ENCODE measurements around the gene SLC6A3. TPM values are rescaled to one million over a fixed set of nuclear protein-coding genes. Genes with fewer than 3 reads are reported as not detected.

Gene SLC6A3
- total and polyA plus RNA-seq, 2 donors (not counting 1 experiment from before 2014, with no cell fraction given) = 0.01 to 0.15 TPM

DNA sequence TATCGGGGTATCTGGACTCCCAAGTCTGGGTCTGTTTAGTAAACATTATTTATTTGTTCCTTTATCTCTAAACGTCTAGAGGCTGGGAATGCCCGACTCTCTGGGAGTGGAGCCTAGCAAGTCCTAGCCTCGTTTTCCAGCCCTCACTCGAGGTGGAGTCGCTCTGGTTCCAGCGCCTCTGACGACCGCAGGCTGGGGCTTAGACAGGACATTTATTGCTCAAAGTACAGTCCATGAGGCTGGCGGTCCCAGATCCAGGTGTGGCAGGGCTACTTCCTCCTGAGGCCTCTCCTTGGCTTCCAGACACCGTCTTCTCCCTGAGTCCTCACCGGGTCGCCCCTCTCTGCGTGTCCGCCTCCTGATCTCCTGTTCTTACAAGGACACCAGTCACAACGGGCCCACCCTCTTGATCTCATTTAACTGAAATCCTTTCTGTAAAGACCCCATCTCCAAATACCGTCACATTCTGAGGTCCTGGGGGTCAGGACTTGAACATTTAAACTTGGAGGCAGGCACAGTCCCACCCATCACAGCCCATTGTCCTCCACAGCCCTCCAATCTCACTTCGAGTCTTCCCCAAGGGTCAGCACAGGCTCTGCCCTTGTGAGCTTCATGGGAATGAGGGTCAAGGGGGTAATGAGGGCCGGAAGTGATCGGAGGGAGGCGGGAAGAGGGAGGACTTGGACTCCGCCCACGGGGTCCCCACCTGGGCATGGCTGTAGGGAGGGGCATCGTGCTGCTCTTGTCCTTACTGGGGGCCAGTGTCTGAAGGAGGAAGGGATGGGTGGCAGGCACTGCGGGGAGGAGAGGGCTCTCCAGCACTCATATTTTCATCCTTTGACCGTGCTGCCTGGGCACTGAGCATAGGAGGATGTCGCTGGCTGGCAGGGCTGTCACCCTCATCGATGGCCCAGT is 88.1 kb downstream of the SLC6A3 start:
- intact Hi-C loops (cut with micrococcal nuclease) = no loop called here
- Mint-ChIP-seq H3K27ac (no peak overlapping the region), H3K27me3 (peaks cover 3% of the 10 kb centered on the region), H3K9me3 (ENCODE audit: insufficient read depth) (no peaks in the 10 kb centered on the region), H3K4me3 (no peak overlapping the region), H3K4me1 (peaks cover 3% of the 10 kb centered on the region)
- Histone ChIP-seq H3K4me2 (replicated peaks; ENCODE audit: low read depth, low read length, poor library complexity, severe bottlenecking) (no peak overlapping the region), H3K9ac (ENCODE audit: low read length) (no peak overlapping the region), H4K20me1 (ENCODE audit: control insufficient read depth, insufficient read depth, low read length, poor library complexity, severe bottlenecking) (no peaks in the 10 kb centered on the region), H3K9me3 (ENCODE audit: control extremely low read depth in 1 of 3, control insufficient read depth in 2 of 3, insufficient read depth in 1 of 3, low read length in 2 of 3) (peaks cover 0 to 5% (median 0%) of the 10 kb centered on the region in 3 donors), H3K27ac (ENCODE audit: low read length in 2 of 2) (no peak overlapping the region), H2AFZ (ENCODE audit: insufficient read depth, low read depth, low read length, poor library complexity, severe bottlenecking) (no peak overlapping the region), H3K4me1 (ENCODE audit: control insufficient read depth in 2 of 2, insufficient read depth in 2 of 2, low read length in 2 of 2) (peaks cover 0 to 7% of the 10 kb centered on the region in 2 donors), H3K36me3 (replicated peaks in 1 of 2; ENCODE audit: control extremely low read depth in 1 of 2, control insufficient read depth in 1 of 2, extremely low read depth in 1 of 2, insufficient read depth in 2 of 2, low read length in 1 of 2) (no peaks in the 10 kb centered on the region), H3K4me3 (ENCODE audit: control extremely low read depth in 1 of 5, extremely low read depth in 1 of 5, insufficient read depth in 1 of 5, low read depth in 2 of 5, low read length in 4 of 5) (no peak overlapping the region), H3K79me2 (ENCODE audit: control insufficient read depth, insufficient read depth, low read length) (no peaks in the 10 kb centered on the region), H3K27me3 (replicated peaks in 1 of 4; ENCODE audit: control extremely low read depth in 1 of 4, control insufficient read depth in 3 of 4, insufficient read depth in 4 of 4, low read length in 3 of 4) (peaks cover 0 to 13% (median 2%) of the 10 kb centered on the region in 4 experiments)
- ChIA-PET POLR2A (no interaction called here), CTCF (no interaction called here)
- no peak for ATAC-seq (ENCODE audit: low read depth)
- 85% methylated on average over 23 of the region's 28 CpGs for WGBS (ENCODE audit: insufficient coverage)
- TF ChIP-seq, protein P1, sequence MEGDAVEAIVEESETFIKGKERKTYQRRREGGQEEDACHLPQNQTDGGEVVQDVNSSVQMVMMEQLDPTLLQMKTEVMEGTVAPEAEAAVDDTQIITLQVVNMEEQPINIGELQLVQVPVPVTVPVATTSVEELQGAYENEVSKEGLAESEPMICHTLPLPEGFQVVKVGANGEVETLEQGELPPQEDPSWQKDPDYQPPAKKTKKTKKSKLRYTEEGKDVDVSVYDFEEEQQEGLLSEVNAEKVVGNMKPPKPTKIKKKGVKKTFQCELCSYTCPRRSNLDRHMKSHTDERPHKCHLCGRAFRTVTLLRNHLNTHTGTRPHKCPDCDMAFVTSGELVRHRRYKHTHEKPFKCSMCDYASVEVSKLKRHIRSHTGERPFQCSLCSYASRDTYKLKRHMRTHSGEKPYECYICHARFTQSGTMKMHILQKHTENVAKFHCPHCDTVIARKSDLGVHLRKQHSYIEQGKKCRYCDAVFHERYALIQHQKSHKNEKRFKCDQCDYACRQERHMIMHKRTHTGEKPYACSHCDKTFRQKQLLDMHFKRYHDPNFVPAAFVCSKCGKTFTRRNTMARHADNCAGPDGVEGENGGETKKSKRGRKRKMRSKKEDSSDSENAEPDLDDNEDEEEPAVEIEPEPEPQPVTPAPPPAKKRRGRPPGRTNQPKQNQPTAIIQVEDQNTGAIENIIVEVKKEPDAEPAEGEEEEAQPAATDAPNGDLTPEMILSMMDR (IDR thresholded peaks at IDR 0.05) = no peak
- no peak for TF ChIP-seq EZH2 (IDR thresholded peaks at IDR 0.05; ENCODE audit: borderline replicate concordance, insufficient read depth, low read depth, low read length, poor library complexity, severe bottlenecking)
- no peak for DNase-seq

DNA sequence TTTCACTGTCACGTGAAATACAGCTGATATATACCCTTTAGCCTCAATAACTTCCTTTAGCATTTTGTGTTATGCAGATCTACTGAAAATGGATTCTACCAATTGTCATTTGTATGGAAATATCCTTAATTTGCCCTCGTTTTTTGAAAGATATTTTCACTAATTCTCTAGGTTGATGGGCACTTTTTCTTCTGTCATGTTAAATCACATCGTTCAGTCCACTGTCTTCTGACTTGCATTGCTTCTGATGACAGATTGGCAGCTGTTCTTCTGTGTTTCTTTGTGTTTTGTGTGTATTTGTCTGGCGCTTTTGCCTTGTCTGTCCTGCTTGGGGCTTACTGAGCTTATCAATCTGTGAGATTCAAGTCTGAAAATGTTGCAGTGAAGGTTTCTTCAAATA is 90.7 kb downstream of the SLC6A3 start:
- Histone ChIP-seq H3K4me2 (replicated peaks; ENCODE audit: low read depth, low read length, poor library complexity, severe bottlenecking) (no peak overlapping the region), H2AFZ (ENCODE audit: insufficient read depth, low read depth, low read length, poor library complexity, severe bottlenecking) (no peak overlapping the region), H3K9ac (ENCODE audit: low read length) (no peak overlapping the region), H3K36me3 (replicated peaks in 1 of 2; ENCODE audit: control extremely low read depth in 1 of 2, control insufficient read depth in 1 of 2, extremely low read depth in 1 of 2, insufficient read depth in 2 of 2, low read length in 1 of 2) (no peaks in the 10 kb centered on the region), H4K20me1 (ENCODE audit: control insufficient read depth, insufficient read depth, low read length, poor library complexity, severe bottlenecking) (no peaks in the 10 kb centered on the region), H3K27ac (ENCODE audit: low read length in 2 of 2) (no peak overlapping the region), H3K27me3 (replicated peaks in 1 of 4; ENCODE audit: control extremely low read depth in 1 of 4, control insufficient read depth in 3 of 4, insufficient read depth in 4 of 4, low read length in 3 of 4) (peaks cover 0 to 8% (median 2%) of the 10 kb centered on the region in 4 experiments), H3K4me3 (ENCODE audit: control extremely low read depth in 1 of 5, extremely low read depth in 1 of 5, insufficient read depth in 1 of 5, low read depth in 2 of 5, low read length in 4 of 5) (no peak overlapping the region), H3K79me2 (ENCODE audit: control insufficient read depth, insufficient read depth, low read length) (no peaks in the 10 kb centered on the region), H3K4me1 (ENCODE audit: control insufficient read depth in 2 of 2, insufficient read depth in 2 of 2, low read length in 2 of 2) (no peaks in the 10 kb centered on the region), H3K9me3 (ENCODE audit: control extremely low read depth in 1 of 3, control insufficient read depth in 2 of 3, insufficient read depth in 1 of 3, low read length in 2 of 3) (peaks cover 0 to 5% (median 0%) of the 10 kb centered on the region in 3 donors)
- POLR2A ChIA-PET = interaction anchor here (0.6 kb wide), 1 partner anchor 149 kb away, joined by 3 read pairs; no protein-coding TSS in a partner anchor
- CTCF ChIA-PET = interaction anchor here (0.8 to 1.8 kb wide), 3 partner anchors 17 to 300 kb away, joined by 3 to 8 read pairs (median 5); no protein-coding TSS in a partner anchor
- no peak overlapping the region for H3K27ac Mint-ChIP-seq
- TF ChIP-seq, protein P1 (IDR thresholded peaks at IDR 0.05) = no peak
- TF ChIP-seq EZH2 (IDR thresholded peaks at IDR 0.05; ENCODE audit: borderline replicate concordance, insufficient read depth, low read depth, low read length, poor library complexity, severe bottlenecking) = no peak
- H3K9me3 Mint-ChIP-seq (ENCODE audit: insufficient read depth) = no peaks in the 10 kb centered on the region
- no peaks in the 10 kb centered on the region for H3K4me1 Mint-ChIP-seq
- no peak for ATAC-seq (ENCODE audit: low read depth)
- no peaks in the 10 kb centered on the region for H3K27me3 Mint-ChIP-seq
- no peak overlapping the region for H3K4me3 Mint-ChIP-seq
- intact Hi-C loops (cut with micrococcal nuclease) = no loop called here
- no peak for DNase-seq
- WGBS (ENCODE audit: insufficient coverage) = 93% methylated on average over 2 of the region's 4 CpGs

Data from B cell (primary cell).